SU-DHL-6 (cell line): ENCODE measurements around the gene BIRC7.
"Not testable (repeated sequence)": the region's sequence is repeated elsewhere in the genome, so short reads cannot be mapped to it uniquely, and the experiment has no call there.

Source experiments
- H2AFZ ChIP-seq: fragments of 200-600 bp; sonication (generic); 2 replicates; pipeline ENCODE4 v1.6.1; 2014; ENCODE audit warnings: low read depth, mild to moderate bottlenecking, moderate library complexity, mixed read lengths, antibody characterized with exemption, low read length; ENCODE audit not compliant: severe bottlenecking
- H3F3A ChIP-seq: fragments of 200-600 bp; shearing (Covaris generic); 2 replicates; pipeline ENCODE4 v1.6.0; 2016; ENCODE audit warnings: antibody characterized with exemption, mild to moderate bottlenecking; ENCODE audit not compliant: insufficient read depth
- H3K27ac ChIP-seq: fragments of 200-600 bp; sonication (generic); 2 replicates; pipeline ENCODE4 v1.5.1; 2016; ENCODE audit warnings: low read depth, mild to moderate bottlenecking, low read length, moderate library complexity, mixed read lengths
- H3K27me3 ChIP-seq: fragments of 200-600 bp; sonication (generic), shearing (Covaris generic); 2 replicates; pipeline ENCODE4 v1.6.0; 2014; ENCODE audit warnings: mild to moderate bottlenecking, low read length
- H3K36me3 ChIP-seq: fragments of 200-600 bp; sonication (generic); 2 replicates; pipeline ENCODE4 v1.6.1; 2014; ENCODE audit warnings: mild to moderate bottlenecking, low read length, mixed read lengths
- H3K4me2 ChIP-seq: fragments of 300-600, 200-600 bp; shearing (Covaris generic), sonication (generic); 2 replicates; pipeline ENCODE4 v1.6.0; 2014; ENCODE audit warnings: low read length, low read depth, mild to moderate bottlenecking; ENCODE audit not compliant: poor library complexity, severe bottlenecking
- H3K4me3 ChIP-seq: fragments of 200-600 bp; sonication (generic); 2 replicates; pipeline ENCODE4 v1.5.1; 2014; ENCODE audit warnings: antibody characterized with exemption, low read length, mild to moderate bottlenecking, mixed read lengths; ENCODE audit not compliant: insufficient read depth, poor library complexity, severe bottlenecking
- H3K79me2 ChIP-seq: fragments of 200-600 bp; sonication (generic); 2 replicates; pipeline ENCODE4 v1.6.1; 2014; ENCODE audit warnings: mild to moderate bottlenecking, low read length, moderate library complexity; ENCODE audit not compliant: insufficient read depth
- H3K9ac ChIP-seq: fragments of 200-600 bp; sonication (generic); 2 replicates; pipeline ENCODE4 v1.7.0; 2014; ENCODE audit warnings: mild to moderate bottlenecking, low read length
- H3K9me2 ChIP-seq: fragments of 200-600 bp; sonication (generic); replicated peaks from 2 replicates; pipeline ENCODE4 v1.6.1; 2014; ENCODE audit warnings: low read length; ENCODE audit not compliant: insufficient read depth
- H3K9me3 ChIP-seq: fragments of 200-600 bp; sonication (generic); 2 replicates; pipeline ENCODE4 v1.6.1; 2014; ENCODE audit warnings: low read length, mixed read lengths; ENCODE audit not compliant: insufficient read depth
- H4K20me1 ChIP-seq: fragments of 200-600 bp; sonication (generic); 2 replicates; pipeline ENCODE4 v1.6.1; 2014; ENCODE audit warnings: low read depth, mild to moderate bottlenecking, antibody characterized with exemption, low read length, moderate library complexity, mixed read lengths
- CTCF ChIP-seq: fragments of 200-600 bp; sonication (generic); IDR thresholded peaks from one replicate; pipeline ENCODE4 v1.5.1; 2017; ENCODE audit warnings: antibody characterized with exemption, mild to moderate bottlenecking, low read length, moderate library complexity; ENCODE audit not compliant: insufficient read depth, poor library complexity, severe bottlenecking
- EZH2phosphoT487 ChIP-seq: fragments of 200-600 bp; sonication (generic), shearing (Covaris generic); conservative IDR thresholded peaks from 2 replicates; pipeline ENCODE4 v1.6.1; 2018; ENCODE audit warnings: mild to moderate bottlenecking, antibody characterized with exemption, low read length, moderate library complexity, mixed read lengths

Gene BIRC7

DNA sequence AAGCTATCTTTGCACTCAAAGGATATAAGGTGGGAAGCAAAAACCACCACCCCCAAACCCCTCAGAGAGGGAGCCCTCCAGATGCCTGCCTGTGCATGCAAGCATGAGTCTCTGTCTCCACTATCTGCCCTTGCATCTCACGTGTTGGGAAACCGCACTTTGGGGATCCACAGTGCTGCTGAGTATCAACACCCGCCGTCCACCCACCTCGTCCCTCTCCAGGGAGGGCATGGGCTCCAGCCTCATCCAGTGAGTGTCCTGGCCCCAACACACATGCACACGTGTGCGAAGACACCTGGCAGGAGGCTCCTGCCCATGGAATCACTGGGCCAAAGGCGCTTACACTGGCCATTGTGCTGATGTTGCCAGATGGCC, 16.3 kb upstream of the BIRC7 start:
- Histone ChIP-seq H3K4me2 (no peak overlapping the region), H3K36me3 (0 out of 2 replicates have a peak, but pooled peaks cover 4% of the 10 kb centered on the region), H3K27ac (no peak overlapping the region), H3K9me2 (no peaks in the 10 kb centered on the region), H3F3A (no peaks in the 10 kb centered on the region), H3K4me3 (no peak overlapping the region), H3K9me3 (no peaks in the 10 kb centered on the region), H3K79me2 (peaks cover 13% of the 10 kb centered on the region), H2AFZ (no peak overlapping the region), H4K20me1 (peaks cover 5% of the 10 kb centered on the region; the same call in 1 of the 2 replicates), H3K27me3 (no peaks in the 10 kb centered on the region), H3K9ac (no peak overlapping the region)
- TF ChIP-seq CTCF (no peak), EZH2phosphoT487 (no peak)

GRCh38 chr20:63219866-63220521, 15.7 kb upstream of the BIRC7 start:
- no peaks in the 10 kb centered on the region for H3K36me3 ChIP-seq
- TF ChIP-seq CTCF (no peak), EZH2phosphoT487 (no peak)
- no peaks in the 10 kb centered on the region for H3K9me2 ChIP-seq
- H3K9me3 ChIP-seq: no peaks in the 10 kb centered on the region
- no peaks in the 10 kb centered on the region for H3K27me3 ChIP-seq
- no peak overlapping the region for H3K27ac ChIP-seq
- no peaks in the 10 kb centered on the region; the same call in 1 of the 2 replicates for H4K20me1 ChIP-seq
- no peak overlapping the region for H3K4me3 ChIP-seq
- peaks cover 7% of the 10 kb centered on the region for H3K79me2 ChIP-seq
- H3K9ac ChIP-seq: no peak overlapping the region
- no peak overlapping the region for H3K4me2 ChIP-seq
- no peak overlapping the region for H2AFZ ChIP-seq
- H3F3A ChIP-seq: no peaks in the 10 kb centered on the region

- Histone ChIP-seq H3K36me3 (no peaks in the 10 kb centered on the region), H3K9ac (no peak overlapping the region), H3K9me2 (no peaks in the 10 kb centered on the region), H3F3A (no peaks in the 10 kb centered on the region), H4K20me1 (no peaks in the 10 kb centered on the region), H3K4me2 (no peak overlapping the region), H3K79me2 (no peaks in the 10 kb centered on the region), H3K27me3 (no peaks in the 10 kb centered on the region), H3K9me3 (no peaks in the 10 kb centered on the region), H3K4me3 (no peak overlapping the region), H2AFZ (no peak overlapping the region), H3K27ac (no peak overlapping the region)
- TF ChIP-seq EZH2phosphoT487 (no peak), CTCF (no peak)
These were observed 14.9 kb upstream of the BIRC7 start for GRCh38 chr20:63220696-63221399.

GRCh38 chr20:63221400-63222053, 14.2 kb upstream of the BIRC7 start:
- H3K27ac ChIP-seq, H3F3A ChIP-seq, H3K9me2 ChIP-seq, H3K79me2 ChIP-seq, H2AFZ ChIP-seq, H4K20me1 ChIP-seq, H3K9ac ChIP-seq, H3K9me3 ChIP-seq, H3K36me3 ChIP-seq, H3K27me3 ChIP-seq, H3K4me2 ChIP-seq, H3K4me3 ChIP-seq: not testable (repeated sequence)
